Vagina (tissue), 2 donors: Measurements from ENCODE around the gene ZFP62.

Experiments used
- CTCF ChIP-seq, 3 experiments: fragments of 450-650 bp in 2 of 3; fragments of 200-600 bp in 1 of 3; sonication (generic) in 1 of 3; IDR thresholded peaks; one replicate each; pipeline ENCODE4 v1.5.1; 2017 to 2019; ENCODE audit warnings: antibody characterized with exemption in 3 of 3, mild to moderate bottlenecking in 2 of 3, moderate library complexity in 2 of 3
- POLR2A ChIP-seq, 2 donors: fragments of 450-650 bp; IDR thresholded peaks; one replicate each; pipeline ENCODE4 v1.6.1; 2017; ENCODE audit warnings: antibody characterized with exemption in 2 of 2, mild to moderate bottlenecking in 2 of 2, moderate library complexity in 2 of 2

GRCh38 chr5:180844432-180844831 is 16.6 kb downstream of the ZFP62 start:
- TF ChIP-seq CTCF (IDR thresholded peaks at IDR 0.05): no peak
- no peak for TF ChIP-seq POLR2A (IDR thresholded peaks at IDR 0.05)
